Skeletal muscle satellite cell (primary cell): ENCODE results near the gene MAGEB17.

ENCODE experiments used
- H3K27me3 ChIP-seq: 2 replicates; pipeline ENCODE4 v1.7.0; 2013; ENCODE audit warnings: low read length; ENCODE audit not compliant: control insufficient read depth, insufficient read depth
- H3K36me3 ChIP-seq: 2 replicates; pipeline ENCODE4 v1.7.0; 2013; ENCODE audit warnings: mild to moderate bottlenecking, control low read depth, low read length; ENCODE audit not compliant: insufficient read depth
- H3K4me1 ChIP-seq: 2 replicates; pipeline ENCODE4 v1.7.0; 2013; ENCODE audit warnings: low read length; ENCODE audit not compliant: control insufficient read depth, insufficient read depth
- H3K4me2 ChIP-seq: 2 replicates; pipeline ENCODE4 v1.7.0; 2013; ENCODE audit warnings: mild to moderate bottlenecking, low read length
- H3K4me3 ChIP-seq: 2 replicates; pipeline ENCODE4 v1.7.0; 2013; ENCODE audit warnings: low read length
- H3K9ac ChIP-seq: 2 replicates; pipeline ENCODE4 v1.7.0; 2013; ENCODE audit warnings: mild to moderate bottlenecking, low read depth, low read length, moderate library complexity
- H3K9me3 ChIP-seq: replicated peaks from 2 replicates; pipeline ENCODE4 v1.7.0; 2013; ENCODE audit warnings: mild to moderate bottlenecking, control low read depth, low read length

The MAGEB17 gene

DNA sequence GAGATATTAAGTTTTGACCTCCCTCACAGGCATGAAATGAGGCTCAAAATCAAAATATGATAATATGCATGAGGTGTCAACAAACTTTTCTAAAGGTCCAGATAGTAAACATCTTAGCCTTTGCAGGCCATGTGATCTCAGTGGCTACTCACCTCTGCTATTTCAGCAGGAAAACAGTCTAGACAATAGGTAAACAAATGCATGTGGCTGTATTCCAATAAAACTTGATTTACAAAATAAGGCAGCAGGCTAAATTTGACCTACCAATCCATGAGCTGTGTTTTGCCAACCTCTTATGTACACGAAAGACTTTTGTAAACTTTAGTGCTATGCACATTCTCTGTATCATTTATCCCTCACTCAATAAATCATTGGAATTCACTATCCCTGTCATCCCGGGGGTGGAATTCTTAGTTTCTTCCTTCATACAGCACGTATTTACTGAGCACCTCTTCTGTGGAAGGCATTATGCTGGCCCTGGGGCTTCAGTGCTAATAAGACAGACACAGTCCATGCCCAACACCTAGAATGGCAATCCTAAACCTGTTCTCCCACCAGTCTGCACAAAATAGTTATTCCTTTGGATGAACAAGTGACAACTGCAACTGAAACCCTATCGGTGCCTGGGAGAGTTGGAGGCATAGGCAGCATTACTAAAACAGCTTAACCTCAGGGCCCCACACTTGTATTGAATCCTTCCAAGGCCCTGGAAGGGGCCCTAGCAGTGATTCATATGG is 19.9 kb downstream of the MAGEB17 start:
- peaks cover 16% of the 10 kb centered on the region for H3K4me1 ChIP-seq
- no peaks in the 10 kb centered on the region for H3K27me3 ChIP-seq
- H3K9ac ChIP-seq: no peak overlapping the region
- H3K36me3 ChIP-seq: no peaks in the 10 kb centered on the region
- H3K9me3 ChIP-seq: no peaks in the 10 kb centered on the region
- no peak overlapping the region for H3K4me2 ChIP-seq
- H3K4me3 ChIP-seq: no peak overlapping the region

DNA sequence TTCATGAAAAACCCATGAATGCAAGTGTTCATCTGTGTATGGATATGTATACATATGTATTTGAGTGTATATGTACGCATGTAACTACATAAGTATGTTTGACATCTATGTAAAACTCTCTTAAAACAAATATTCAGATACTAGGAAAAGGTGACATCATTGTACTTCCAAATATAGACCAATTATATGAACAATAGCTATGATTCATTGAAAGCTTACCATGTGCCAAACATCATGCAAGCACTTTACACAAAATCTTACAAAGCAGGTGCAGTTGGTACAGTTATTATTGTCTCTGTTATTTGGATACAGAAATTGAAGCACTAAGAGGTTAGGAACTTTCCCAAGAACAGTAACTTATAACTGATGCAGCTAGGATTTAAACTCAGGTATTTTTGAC is 21.4 kb downstream of the MAGEB17 start:
- no peaks in the 10 kb centered on the region for H3K9me3 ChIP-seq
- no peak overlapping the region for H3K9ac ChIP-seq
- H3K4me1 ChIP-seq: peaks cover 16% of the 10 kb centered on the region
- no peak overlapping the region for H3K4me3 ChIP-seq
- no peaks in the 10 kb centered on the region for H3K27me3 ChIP-seq
- no peaks in the 10 kb centered on the region for H3K36me3 ChIP-seq
- no peak overlapping the region for H3K4me2 ChIP-seq

DNA sequence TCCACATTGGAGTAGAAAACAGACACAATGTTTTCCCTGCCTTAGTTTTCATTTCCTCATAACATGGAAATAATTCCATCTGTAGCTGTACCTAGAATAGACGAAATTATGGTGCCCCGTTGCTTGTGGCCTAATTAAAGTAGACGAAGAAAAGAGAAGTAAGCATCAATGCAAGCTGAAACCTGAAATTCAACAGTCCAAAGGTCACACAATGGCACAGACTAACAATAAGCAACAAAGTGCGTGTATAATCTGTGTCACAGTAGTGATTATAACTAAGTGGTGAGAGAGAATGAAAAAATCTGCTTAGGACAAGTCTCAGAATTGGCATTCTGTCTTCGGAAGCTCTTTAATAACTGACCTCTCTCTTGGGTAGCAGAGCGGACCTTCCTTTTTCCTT is 24.3 kb downstream of the MAGEB17 start:
- peaks cover 6% of the 10 kb centered on the region for H3K4me1 ChIP-seq
- H3K9ac ChIP-seq: no peak overlapping the region
- H3K27me3 ChIP-seq: no peaks in the 10 kb centered on the region
- no peak overlapping the region for H3K4me2 ChIP-seq
- H3K9me3 ChIP-seq: no peaks in the 10 kb centered on the region
- H3K36me3 ChIP-seq: no peaks in the 10 kb centered on the region
- H3K4me3 ChIP-seq: no peak overlapping the region

DNA sequence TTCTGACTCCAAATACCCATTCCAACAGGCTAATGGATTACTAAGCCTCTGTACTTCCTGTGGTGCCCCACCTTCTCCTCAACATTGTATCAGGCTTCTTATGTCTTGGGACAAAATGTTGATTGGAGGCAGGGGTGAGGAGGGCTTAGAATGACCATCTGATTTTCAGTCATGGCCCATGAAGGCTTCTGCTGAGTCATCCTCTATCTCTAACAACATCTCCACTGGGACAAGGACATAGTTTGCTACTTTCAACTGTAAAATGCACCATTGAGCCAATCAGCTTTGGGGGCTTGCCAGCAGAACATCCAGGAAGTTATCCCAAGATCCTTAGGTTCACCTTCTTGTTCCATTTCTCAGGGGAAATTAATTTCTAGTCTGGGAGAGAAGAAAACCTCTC is 29.5 kb downstream of the MAGEB17 start:
- H3K4me1 ChIP-seq: no peaks in the 10 kb centered on the region
- H3K36me3 ChIP-seq: no peaks in the 10 kb centered on the region
- no peak overlapping the region for H3K4me3 ChIP-seq
- no peak overlapping the region for H3K4me2 ChIP-seq
- no peaks in the 10 kb centered on the region for H3K27me3 ChIP-seq
- H3K9me3 ChIP-seq: no peaks in the 10 kb centered on the region
- no peak overlapping the region for H3K9ac ChIP-seq

DNA sequence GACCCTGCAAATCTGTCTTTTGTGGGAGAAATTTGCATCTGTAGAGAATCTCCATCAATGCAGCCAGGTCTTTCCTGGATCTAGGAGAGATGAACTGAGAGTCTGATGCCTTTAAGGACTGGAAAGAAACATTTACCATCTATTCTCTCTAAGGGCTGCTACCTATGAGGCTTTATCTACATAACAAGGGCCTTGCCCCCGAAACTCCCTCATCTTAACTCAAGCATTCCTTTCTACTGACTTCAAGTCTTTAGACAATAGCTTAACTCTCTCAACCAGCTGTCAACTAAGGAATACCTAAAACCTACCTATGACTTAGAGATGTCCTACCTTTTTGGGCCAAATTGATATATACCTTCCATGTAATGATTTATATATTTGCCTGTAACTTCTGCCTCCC is 32.1 kb downstream of the MAGEB17 start:
- H3K4me2 ChIP-seq: no peak overlapping the region
- H3K27me3 ChIP-seq: no peaks in the 10 kb centered on the region
- H3K4me3 ChIP-seq: no peak overlapping the region
- no peaks in the 10 kb centered on the region for H3K4me1 ChIP-seq
- no peaks in the 10 kb centered on the region for H3K36me3 ChIP-seq
- H3K9me3 ChIP-seq: no peaks in the 10 kb centered on the region
- no peak overlapping the region for H3K9ac ChIP-seq

DNA sequence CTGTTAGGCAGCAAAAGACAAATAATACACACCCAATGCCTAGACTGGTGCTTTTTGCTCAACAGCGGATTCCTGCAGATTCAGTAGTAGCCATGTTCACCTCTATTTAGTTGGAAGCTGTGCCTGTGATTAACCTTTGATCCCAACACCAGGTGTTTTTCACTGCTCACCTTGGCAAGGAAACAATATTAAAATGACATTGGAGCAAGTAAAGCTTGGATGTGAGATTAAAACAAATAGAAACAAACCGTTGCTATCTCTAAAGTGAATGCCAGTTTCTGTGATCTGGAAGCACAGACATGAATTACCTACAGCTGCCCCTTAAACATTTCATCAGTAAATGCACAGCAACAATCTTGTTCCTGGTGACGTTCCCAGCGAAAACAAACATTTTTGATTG is 35.7 kb downstream of the MAGEB17 start:
- H3K27me3 ChIP-seq: no peaks in the 10 kb centered on the region
- no peak overlapping the region for H3K9ac ChIP-seq
- H3K9me3 ChIP-seq: no peaks in the 10 kb centered on the region
- no peak overlapping the region for H3K4me2 ChIP-seq
- no peaks in the 10 kb centered on the region for H3K36me3 ChIP-seq
- H3K4me1 ChIP-seq: no peaks in the 10 kb centered on the region
- no peak overlapping the region for H3K4me3 ChIP-seq

DNA sequence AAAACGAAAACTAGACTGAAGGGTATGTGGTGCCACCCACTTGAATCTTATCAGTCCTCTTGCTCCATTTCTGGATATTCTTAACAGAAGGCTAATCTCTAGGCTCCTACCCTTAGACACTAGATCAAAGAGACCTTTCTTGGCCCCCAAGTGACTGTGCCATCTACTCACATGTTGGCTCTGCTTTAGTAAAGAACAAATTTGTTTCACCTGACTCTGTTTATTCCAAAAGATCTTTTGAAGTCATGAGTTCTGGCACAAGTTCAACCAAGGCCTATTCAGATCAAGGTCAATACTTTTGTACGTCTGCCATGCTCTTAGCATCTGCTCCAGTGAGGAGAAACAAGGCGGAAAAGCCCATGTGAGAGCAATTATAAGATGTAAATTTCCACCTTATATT is 37.3 kb downstream of the MAGEB17 start:
- Histone ChIP-seq H3K27me3 (no peaks in the 10 kb centered on the region), H3K4me2 (no peak overlapping the region), H3K4me1 (no peaks in the 10 kb centered on the region), H3K36me3 (no peaks in the 10 kb centered on the region), H3K4me3 (no peak overlapping the region), H3K9me3 (no peaks in the 10 kb centered on the region), H3K9ac (no peak overlapping the region)

DNA sequence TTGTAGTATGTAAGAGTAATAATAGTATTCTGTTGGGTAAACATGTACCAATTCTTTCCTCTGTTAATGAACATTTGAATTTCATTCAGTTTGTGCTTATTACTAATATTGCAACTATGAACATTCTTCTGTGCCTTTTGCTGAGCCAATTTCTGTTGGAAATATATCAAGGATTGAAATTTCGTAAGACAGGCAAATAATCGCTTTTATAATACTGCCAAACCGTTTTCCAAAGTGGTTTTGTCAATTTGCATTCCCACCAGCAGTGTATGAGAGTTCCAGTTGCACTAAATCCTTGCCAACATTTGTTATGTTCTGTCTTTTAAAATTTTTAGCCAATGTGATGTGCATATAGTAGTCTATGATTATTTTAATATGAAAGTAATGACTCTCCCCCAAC is 38.6 kb downstream of the MAGEB17 start:
- Histone ChIP-seq H3K4me2 (no peak overlapping the region), H3K27me3 (no peaks in the 10 kb centered on the region), H3K9ac (no peak overlapping the region), H3K36me3 (no peaks in the 10 kb centered on the region), H3K4me3 (no peak overlapping the region), H3K4me1 (no peaks in the 10 kb centered on the region), H3K9me3 (no peaks in the 10 kb centered on the region)

DNA sequence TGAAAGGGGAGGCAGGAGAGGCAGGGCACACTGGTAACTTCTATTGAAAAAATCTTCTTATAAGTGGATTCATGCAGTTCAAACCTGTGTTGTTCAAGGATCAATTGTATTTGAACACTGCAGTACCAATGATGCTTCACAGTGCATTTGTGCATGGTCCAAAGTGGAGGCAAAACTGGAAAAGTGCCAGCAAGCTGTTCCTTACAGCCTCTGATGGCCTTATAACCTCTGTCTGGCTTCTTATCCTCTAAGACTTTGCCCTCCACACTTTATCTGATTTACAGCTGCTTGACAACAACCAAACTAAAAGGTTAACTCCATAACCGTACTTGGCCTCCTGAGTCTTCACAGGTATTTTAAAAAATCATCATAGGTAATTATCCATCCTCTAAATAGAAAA is 40.4 kb downstream of the MAGEB17 start:
- Histone ChIP-seq H3K9me3 (no peaks in the 10 kb centered on the region), H3K4me1 (no peaks in the 10 kb centered on the region), H3K36me3 (no peaks in the 10 kb centered on the region), H3K9ac (no peak overlapping the region), H3K27me3 (no peaks in the 10 kb centered on the region), H3K4me2 (no peak overlapping the region), H3K4me3 (no peak overlapping the region)

DNA sequence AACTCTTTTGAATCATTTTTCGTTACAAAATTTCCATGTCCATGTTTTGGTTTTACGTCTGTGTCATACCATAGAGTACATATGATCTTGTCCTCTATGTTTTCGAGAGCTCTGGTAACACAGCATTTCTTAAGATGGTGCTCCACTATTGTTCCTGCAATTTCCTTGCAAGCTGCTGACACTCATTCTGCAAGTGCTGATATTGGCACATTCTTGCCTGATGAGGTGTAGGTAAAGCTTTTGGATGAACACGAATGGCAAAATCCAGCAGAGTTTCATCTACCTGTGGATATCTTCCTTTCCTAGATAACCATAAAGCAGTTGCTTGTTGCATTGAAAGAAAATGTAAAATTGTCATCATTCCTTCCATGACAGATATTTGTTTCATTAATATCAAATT is 41.3 kb downstream of the MAGEB17 start:
- Histone ChIP-seq H3K4me1 (no peaks in the 10 kb centered on the region), H3K9ac (no peak overlapping the region), H3K9me3 (no peaks in the 10 kb centered on the region), H3K27me3 (no peaks in the 10 kb centered on the region), H3K4me3 (no peak overlapping the region), H3K4me2 (no peak overlapping the region), H3K36me3 (no peaks in the 10 kb centered on the region)

DNA sequence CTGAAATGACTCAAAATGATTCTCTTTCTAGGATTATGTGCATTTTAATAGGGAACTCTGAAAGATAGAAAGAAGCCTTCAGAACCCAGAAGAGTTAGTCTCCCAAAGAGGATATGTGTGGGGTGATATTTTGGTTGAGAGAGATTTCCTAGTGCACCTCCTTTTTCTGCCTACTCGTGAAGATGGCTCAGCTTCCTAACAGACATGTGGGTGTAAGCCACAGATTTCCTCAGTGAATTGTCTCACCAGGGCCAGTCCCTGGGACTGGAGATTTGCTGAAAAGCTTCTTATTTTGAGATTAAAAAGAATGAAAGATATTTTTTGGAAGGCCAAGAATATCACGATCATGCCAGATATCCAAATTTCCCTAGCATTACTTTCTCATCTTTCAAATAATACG is 42.8 kb downstream of the MAGEB17 start:
- Histone ChIP-seq H3K9me3 (no peaks in the 10 kb centered on the region), H3K27me3 (no peaks in the 10 kb centered on the region), H3K9ac (no peak overlapping the region), H3K4me1 (no peaks in the 10 kb centered on the region), H3K4me2 (no peak overlapping the region), H3K4me3 (no peak overlapping the region), H3K36me3 (no peaks in the 10 kb centered on the region)

DNA sequence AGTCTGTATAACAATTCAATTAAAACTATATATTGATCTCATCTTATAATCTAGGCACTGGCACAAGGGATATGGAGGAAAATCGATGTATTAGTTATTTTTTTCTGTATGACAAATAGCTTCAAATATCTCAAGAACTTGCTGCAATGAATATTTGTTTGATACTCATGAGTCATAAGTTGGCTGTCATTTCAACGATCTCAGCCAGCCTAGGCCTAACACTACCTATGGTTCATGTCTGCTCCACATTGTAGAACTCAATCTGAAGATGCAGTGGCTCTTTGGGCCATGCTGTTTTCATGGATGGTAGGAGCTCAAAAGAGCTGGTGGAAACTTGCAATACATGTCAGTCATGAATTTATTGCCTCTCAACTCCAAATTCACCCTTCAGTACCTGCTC is 44.7 kb downstream of the MAGEB17 start:
- no peak overlapping the region for H3K4me2 ChIP-seq
- H3K36me3 ChIP-seq: no peaks in the 10 kb centered on the region
- H3K4me3 ChIP-seq: no peak overlapping the region
- H3K9me3 ChIP-seq: no peaks in the 10 kb centered on the region
- H3K27me3 ChIP-seq: no peaks in the 10 kb centered on the region
- no peaks in the 10 kb centered on the region for H3K4me1 ChIP-seq
- H3K9ac ChIP-seq: no peak overlapping the region
